M059J (cell line): ENCODE data around the gene PKNOX1. TPM values are rescaled to one million over a fixed set of nuclear protein-coding genes. Genes with fewer than 3 reads are reported as not detected.
"Not testable (repeated sequence)": the region's sequence is repeated elsewhere in the genome, so short reads cannot be mapped to it uniquely, and the experiment has no call there.

Experiments used
- DNase-seq: peaks from one replicate; pipeline ENCODE4 v3.0.0-alpha.2; 2012; ENCODE audit warnings: low read depth
- total RNA-seq: library from RNA; depleted of rRNA; stranded (reverse); fragments of >200 nt; shearing (Covaris generic); gene quantifications from 2 replicates; pipeline ENCODE4 v1.2.3, GENCODE V29; 2014; rRNA removed

Gene PKNOX1, protein sequence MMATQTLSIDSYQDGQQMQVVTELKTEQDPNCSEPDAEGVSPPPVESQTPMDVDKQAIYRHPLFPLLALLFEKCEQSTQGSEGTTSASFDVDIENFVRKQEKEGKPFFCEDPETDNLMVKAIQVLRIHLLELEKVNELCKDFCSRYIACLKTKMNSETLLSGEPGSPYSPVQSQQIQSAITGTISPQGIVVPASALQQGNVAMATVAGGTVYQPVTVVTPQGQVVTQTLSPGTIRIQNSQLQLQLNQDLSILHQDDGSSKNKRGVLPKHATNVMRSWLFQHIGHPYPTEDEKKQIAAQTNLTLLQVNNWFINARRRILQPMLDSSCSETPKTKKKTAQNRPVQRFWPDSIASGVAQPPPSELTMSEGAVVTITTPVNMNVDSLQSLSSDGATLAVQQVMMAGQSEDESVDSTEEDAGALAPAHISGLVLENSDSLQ
- total RNA-seq: 25.4 and 38.2 TPM in 2 replicates

- peak; percentile 98 for DNase-seq
These were observed at the start of gene PKNOX1 for GRCh38 chr21:42973991-42974831. PKNOX1 (plus strand) TSS chr21:42974562; CDS start chr21:43004382, 29,820 bp downstream.

DNA sequence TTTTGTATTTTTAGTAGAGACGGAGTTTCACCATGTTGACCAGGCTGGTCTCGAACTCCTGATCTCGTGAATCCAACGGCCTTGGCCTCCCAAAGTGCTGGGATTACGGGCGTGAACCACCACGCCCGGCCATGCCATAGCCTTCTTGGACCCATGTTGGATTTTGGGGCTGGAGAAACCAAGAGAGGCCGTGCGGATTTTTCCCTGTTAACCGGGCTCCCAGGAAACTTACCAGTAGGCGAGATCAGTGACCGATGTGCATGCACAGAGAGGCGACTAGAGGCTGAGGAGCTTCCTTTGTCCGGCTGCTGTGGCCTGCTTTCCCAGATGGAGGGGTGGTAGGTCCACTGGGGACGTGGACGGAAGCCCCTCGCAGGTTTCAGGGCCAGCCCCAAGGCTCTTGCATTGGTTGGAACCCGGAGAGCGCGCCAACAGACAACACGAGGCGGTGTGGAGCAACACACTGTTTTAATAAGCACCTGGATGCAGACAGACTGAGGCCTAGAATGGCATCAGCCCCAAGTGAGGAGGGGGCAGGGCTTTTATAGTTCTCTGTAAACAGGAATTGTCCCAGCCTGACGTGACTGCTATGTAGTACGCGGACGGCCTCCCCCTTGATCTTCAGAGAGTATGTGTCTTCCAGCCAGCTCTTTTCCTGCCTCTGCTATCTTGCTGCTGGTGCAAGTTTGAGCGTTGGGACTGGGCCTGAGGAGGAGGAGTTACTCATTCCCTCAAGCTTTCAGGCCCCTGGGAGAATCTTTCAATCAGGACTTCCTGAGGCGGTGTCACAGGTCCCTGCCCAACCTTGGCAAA lies 49.0 kb upstream of the PKNOX1 start, which contains the start of gene ERVH48-1:
Gene ERVH48-1, minus strand, starts transcription at position 517 of the 813 bp plus-strand sequence. CDS start 6,624 bp downstream, outside the sequence.
- no peak for DNase-seq

DNA sequence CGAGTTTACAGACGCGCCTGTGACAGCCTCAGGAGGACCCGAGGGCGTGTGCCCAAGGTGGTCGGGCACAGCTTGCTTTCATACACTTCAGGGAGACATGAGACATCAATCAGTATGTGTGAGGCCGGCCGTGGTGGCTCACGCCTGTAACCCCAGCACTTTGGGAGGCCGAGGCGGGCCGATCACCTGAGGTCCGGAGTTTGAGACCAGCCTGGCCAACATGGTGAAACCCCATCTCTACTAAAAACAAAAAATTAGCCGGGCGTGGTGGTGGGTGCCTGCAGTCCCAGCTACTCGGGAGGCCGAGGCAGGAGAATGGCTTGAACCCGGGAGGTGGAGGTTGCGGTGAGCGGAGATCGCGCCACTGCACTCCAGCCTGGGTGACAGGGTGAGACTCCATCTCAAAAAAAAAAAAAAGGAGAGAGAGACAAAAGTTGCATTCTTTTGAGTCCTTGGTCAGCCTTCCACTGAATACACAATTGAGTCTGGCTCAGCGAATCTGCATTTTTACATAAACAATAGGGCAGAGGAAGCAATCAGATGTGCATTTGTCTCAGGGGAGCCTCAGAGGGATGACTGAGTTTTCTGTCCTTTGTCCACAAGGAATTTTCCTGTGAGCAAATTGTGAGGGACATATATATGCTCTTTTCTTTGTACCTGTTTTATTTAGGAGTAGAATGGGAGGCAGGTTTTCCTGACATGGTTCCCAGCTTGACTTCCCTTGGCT lies 46.7 kb upstream of the PKNOX1 start:
- not testable (repeated sequence) for DNase-seq

GRCh38 chr21:42929969-42930368 lies 44.4 kb upstream of the PKNOX1 start:
- no peak for DNase-seq

- DNase-seq: no peak
These were observed 42.7 kb upstream of the PKNOX1 start for GRCh38 chr21:42931560-42932235.

DNA sequence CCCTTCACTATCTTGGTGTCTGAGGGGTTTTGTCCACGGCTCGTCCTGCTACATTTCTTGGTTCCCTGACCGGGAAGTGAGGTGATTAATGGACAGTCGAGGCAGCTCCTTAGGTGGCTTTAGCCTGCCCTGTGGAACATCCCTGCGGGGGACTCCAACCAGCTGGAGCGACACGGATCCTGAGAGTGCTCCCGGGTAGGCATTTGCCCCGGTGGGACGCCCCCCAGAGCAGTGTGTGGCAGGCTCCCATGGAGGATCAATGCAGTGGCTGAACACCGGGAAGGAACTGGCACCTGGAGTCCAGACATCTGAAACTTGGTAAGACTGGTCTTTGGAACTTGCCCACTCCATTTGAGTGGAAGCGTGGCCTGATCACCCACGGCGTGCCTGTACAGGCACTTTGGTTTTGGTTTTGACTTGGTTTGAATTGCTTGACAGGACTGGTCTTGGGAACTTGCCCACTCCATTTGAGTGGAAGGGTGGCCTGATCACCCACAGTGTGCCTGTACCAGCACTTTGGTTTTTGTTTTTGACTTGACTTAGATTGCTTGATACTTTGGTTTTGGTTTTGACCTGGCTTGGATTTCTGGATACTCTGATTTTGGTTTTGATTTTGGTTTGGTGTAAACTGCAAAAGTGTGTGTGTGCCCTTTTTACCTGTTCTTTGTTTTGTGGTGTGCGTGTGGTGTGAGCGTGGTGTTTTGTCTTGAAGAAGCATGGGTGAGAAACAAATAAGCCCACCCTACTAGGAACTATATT lies 41.8 kb upstream of the PKNOX1 start:
- not testable (repeated sequence) for DNase-seq

- DNase-seq: not testable (repeated sequence)
These were observed 41.0 kb upstream of the PKNOX1 start for GRCh38 chr21:42933137-42933970.

DNA sequence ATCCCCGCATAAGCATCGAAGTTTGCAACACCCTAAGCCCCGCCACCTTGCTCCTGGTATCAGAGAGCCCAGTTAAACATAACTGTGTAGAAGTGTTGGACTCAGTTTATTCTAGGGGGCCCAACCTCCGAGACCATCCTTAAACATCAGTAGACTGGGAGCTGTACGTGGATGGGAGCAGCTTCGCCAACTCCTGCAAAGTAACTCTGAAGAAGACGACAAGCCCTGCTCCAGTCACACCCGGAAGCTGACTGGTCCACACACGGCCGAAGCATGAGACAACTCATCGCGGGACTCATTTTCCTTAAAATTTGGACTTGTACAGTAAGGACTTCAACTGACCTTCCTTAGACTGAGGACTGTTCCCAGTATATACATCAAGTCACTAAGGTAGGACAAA lies 40.4 kb upstream of the PKNOX1 start:
- DNase-seq: not testable (repeated sequence)

DNA sequence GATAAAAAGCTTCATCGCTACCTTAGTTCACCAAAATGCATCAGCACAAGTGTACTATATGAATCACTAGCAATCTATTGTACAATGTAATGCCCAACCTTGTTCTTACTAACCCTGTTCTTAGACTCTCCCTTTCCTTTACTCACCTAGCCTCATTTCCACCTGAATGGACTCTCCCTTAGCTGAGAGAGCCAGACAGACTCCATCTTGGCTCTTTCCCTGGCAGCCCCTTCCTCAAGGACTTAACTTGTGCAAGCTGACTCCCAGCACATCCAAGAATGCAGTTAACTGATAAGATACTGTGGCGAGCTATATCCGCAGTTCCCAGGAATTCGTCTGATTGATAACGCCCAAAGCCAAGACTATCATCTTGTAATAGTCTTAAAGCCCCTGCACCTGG lies 38.0 kb upstream of the PKNOX1 start:
- not testable (repeated sequence) for DNase-seq

DNA sequence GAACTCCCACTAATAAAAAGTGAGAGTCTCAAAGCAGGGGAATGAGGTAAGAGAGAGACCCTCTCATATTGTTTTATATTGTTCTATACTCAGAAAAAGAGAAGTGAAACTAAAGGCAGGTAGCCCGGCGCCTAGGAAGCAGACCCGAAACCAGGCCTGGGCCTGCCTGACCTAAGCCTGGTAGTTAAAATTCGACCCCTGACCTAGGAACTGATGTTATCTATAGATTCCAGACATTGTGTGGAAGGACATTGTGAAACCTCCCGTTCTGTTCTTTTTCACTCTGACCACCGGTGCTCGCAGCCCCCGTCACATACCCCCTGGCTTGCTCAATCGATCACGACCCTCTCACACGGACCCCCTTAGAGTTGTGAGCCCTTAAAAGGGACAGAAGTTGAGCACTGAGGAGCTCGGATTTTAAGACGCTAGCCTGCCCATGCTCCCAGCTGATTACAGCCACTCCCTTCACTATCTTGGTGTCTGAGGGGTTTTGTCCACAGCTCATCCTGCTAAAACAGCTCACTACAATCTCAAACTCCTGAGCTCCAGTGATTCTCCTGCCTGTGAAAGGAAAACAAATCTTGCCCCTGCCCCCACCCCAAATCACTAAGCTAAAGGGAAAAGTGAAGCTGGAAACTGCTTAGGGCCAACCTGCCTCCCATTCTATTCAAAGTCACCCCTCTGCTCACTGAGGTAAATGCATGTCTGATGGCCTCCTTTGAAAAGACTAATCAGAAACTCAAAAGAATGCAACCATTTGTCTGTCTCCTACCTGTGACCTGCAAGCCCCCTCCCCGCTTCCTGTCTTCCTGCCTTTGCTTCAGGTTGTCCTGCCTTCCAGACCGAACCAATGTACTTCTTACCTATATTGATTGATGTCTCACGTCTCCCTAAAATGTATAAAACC lies 37.1 kb upstream of the PKNOX1 start:
- DNase-seq: not testable (repeated sequence)

- no peak for DNase-seq
These were observed 36.3 kb upstream of the PKNOX1 start for GRCh38 chr21:42937960-42938605.

- not testable (repeated sequence) for DNase-seq
These were observed 35.8 kb upstream of the PKNOX1 start for GRCh38 chr21:42938606-42938995.

GRCh38 chr21:42939582-42940413 lies 34.6 kb upstream of the PKNOX1 start:
- DNase-seq: peak; percentile 92

DNA sequence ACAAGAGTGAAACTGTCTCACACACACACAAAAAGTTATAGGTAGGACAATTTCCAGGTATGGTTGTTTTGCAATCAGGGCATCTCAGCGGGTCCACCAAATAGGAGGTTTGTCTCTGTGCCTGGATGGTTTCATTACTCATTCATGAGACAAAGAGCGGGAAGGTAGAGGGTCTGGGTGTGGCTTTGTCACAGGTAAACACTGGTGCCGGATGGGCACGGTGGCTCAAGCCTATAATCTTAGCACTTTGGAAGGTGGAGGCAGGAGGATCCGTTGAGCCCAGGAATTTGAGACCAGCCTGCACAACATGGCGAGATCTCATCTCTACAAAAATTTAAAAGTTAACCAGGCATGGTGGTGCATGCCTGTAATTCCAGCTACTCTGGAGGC lies 32.7 kb upstream of the PKNOX1 start:
- no peak for DNase-seq

DNA sequence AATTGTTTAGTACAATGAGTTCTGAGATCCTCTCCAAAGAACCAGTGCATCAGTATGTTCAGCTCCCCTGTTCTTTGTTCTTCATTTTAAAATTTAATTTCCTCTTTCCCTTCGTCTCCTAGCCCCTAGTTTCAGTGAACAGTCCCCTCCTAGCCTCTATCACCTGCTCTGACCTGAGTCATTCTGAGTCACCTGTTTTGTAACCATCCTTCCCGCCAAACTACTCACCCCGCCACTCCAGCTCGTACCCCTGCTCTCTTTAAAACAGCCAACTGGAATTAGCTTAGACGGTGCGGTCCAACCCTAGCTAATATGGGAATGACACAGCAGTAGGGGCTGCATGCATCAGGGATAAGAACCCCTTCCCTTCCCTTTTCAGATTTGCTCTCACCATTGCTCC lies 32.1 kb upstream of the PKNOX1 start:
- no peak for DNase-seq

DNA sequence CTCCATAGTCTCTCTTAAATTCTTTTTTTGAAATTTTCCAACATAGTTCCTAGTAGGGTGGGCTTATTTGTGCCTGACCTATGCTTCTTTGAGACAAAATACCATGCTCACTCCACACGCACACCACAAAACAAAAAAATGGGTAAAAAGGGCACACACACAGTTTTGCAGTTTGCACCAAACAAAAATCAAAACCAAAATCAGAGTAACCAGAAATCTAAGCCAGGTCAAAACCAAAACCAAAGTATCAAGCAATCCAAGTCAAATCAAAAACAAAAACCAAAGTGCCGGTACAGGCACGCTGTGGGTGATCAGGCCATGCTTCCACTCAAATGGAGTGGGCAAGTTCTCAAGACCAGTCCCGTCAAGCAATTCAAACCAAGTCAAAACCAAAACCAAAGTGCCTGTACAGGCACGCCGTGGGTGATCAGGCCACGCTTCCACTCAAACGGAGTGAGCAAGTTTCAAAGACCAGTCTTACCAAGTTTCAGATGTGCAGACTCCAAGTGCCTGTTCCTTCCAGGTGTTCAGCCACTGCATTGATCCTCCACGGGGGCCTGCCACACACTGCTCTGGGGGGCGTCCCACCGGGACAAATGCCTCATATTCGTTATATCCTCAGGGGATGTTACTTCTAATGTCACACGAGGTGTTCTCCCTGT lies 25.1 kb upstream of the PKNOX1 start:
- DNase-seq: not testable (repeated sequence)
